NK-92 (cell line): ENCODE measurements around the gene REEP1.

Experiments used
- DNase-seq: peaks from one replicate; lab custom pipeline; 2025; ENCODE audit not compliant: unreplicated experiment; lab: John Stamatoyannopoulos, UW

The REEP1 gene

GRCh38 chr2:86284987-86285386 lies 52.4 kb downstream of the REEP1 start:
- no peak for DNase-seq

GRCh38 chr2:86284401-86284841 lies 53.0 kb downstream of the REEP1 start:
- DNase-seq: no peak

GRCh38 chr2:86283411-86284030 lies 53.9 kb downstream of the REEP1 start:
- no peak for DNase-seq

GRCh38 chr2:86281066-86281700 lies 56.2 kb downstream of the REEP1 start:
- DNase-seq: no peak

- no peak for DNase-seq
These were observed 57.2 kb downstream of the REEP1 start for GRCh38 chr2:86280191-86280667.

- no peak for DNase-seq
These were observed 61.5 kb downstream of the REEP1 start for GRCh38 chr2:86275962-86276361.

- no peak for DNase-seq
These were observed 62.0 kb downstream of the REEP1 start for GRCh38 chr2:86275384-86275799.

GRCh38 chr2:86274918-86275275 lies 62.5 kb downstream of the REEP1 start:
- DNase-seq: no peak

GRCh38 chr2:86274265-86274917 lies 63.0 kb downstream of the REEP1 start:
- no peak for DNase-seq

GRCh38 chr2:86272111-86272510 lies 65.3 kb downstream of the REEP1 start:
- DNase-seq: no peak

GRCh38 chr2:86271248-86271647 lies 66.2 kb downstream of the REEP1 start:
- no peak for DNase-seq

GRCh38 chr2:86263956-86264355 lies 73.5 kb downstream of the REEP1 start:
- DNase-seq: no peak

- DNase-seq: no peak
These were observed 76.4 kb downstream of the REEP1 start for GRCh38 chr2:86260978-86261377.

GRCh38 chr2:86258106-86258505 lies 79.3 kb downstream of the REEP1 start:
- no peak for DNase-seq

- no peak for DNase-seq
These were observed 80.4 kb downstream of the REEP1 start for GRCh38 chr2:86256982-86257381.

GRCh38 chr2:86256300-86256699 lies 81.1 kb downstream of the REEP1 start:
- no peak for DNase-seq

GRCh38 chr2:86254576-86255538 lies 82.6 kb downstream of the REEP1 start:
- DNase-seq: no peak

GRCh38 chr2:86253424-86253823 lies 84.0 kb downstream of the REEP1 start:
- DNase-seq: no peak

- DNase-seq: no peak
These were observed 85.6 kb downstream of the REEP1 start for GRCh38 chr2:86251840-86252266.

GRCh38 chr2:86249579-86250391 lies 87.6 kb downstream of the REEP1 start:
- DNase-seq: no peak
